Adrenal gland (tissue), 5 donors: ENCODE results near the gene CRISPLD2.

Source experiments
- POLR2A ChIP-seq, 2 donors: fragments of 450-650 bp; IDR thresholded peaks; one replicate each; pipeline ENCODE4 v1.6.1; 2017; ENCODE audit warnings: antibody characterized with exemption in 2 of 2, mild to moderate bottlenecking in 2 of 2, moderate library complexity in 1 of 2
- TF ChIP-seq, protein P1 (sequence below), 6 experiments: fragments of 450-650 bp in 4 of 6; fragments of 200-600 bp in 2 of 6; sonication (generic) in 1 of 6; IDR thresholded peaks; 1 replicate in 5 of 6; 2 replicates in 1 of 6; pipeline versions ENCODE4 v1.5.1 to v1.8.0; 2016 to 2021; ENCODE audit warnings: antibody characterized with exemption in 6 of 6, mild to moderate bottlenecking in 2 of 6, moderate library complexity in 1 of 6
- donor health status: DM: no; HTN: no; CAD: no.

DNA sequence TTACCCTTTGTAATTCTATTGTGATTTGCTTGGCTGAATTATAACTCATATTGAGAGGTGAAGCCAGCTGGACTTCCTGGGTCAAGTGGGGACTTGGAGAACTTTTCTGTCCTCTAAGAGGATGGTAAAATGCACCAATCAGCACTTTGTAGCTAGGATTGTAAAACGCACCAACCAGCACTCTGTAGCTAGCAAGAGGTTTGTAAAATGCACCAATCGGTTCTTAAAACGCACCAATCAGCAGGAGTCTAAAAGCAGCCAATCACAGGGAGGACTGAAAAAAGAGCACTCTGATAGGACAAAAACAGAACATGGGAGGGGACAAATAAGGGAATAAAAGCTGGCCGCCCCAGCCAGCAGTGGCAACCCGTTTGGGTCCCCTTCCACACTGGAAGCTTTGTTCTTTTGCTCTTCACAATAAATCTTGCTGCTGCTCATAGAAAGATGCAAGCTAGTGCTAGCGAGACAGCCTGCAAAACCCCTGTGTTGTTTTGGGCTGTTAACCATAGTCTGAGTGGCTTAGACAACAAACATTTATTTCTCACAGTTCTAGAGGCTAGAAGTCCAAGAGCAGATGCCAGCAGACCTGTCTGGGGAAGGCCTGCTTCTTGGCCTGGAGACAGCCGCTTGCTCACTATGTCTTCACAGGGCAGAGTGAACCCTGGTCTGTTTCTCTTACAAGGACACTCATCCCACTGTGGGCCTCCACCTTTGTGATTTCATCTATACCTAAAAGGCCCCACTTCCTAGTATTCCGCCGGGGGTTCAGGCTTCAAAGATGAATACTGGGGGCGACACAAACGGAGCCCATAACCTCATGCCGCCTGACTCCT, 39.0 kb upstream of the CRISPLD2 start:
- TF ChIP-seq, protein P1, sequence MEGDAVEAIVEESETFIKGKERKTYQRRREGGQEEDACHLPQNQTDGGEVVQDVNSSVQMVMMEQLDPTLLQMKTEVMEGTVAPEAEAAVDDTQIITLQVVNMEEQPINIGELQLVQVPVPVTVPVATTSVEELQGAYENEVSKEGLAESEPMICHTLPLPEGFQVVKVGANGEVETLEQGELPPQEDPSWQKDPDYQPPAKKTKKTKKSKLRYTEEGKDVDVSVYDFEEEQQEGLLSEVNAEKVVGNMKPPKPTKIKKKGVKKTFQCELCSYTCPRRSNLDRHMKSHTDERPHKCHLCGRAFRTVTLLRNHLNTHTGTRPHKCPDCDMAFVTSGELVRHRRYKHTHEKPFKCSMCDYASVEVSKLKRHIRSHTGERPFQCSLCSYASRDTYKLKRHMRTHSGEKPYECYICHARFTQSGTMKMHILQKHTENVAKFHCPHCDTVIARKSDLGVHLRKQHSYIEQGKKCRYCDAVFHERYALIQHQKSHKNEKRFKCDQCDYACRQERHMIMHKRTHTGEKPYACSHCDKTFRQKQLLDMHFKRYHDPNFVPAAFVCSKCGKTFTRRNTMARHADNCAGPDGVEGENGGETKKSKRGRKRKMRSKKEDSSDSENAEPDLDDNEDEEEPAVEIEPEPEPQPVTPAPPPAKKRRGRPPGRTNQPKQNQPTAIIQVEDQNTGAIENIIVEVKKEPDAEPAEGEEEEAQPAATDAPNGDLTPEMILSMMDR (IDR thresholded peaks at IDR 0.05), result no peak
- TF ChIP-seq POLR2A (IDR thresholded peaks at IDR 0.05), result no peak
